HEK293 (cell line): Measurements from ENCODE around the gene WNT16.

Source experiments
- EGR2 ChIP-seq: fragments of 450-650 bp; formaldehyde crosslinking; IDR thresholded peaks from 2 replicates; pipeline ENCODE4 v1.5.1; 2016; ENCODE audit warnings: low read depth, missing biosample characterization, missing genetic modification characterization
- GFI1B ChIP-seq: fragments of 450-650 bp; formaldehyde crosslinking; IDR thresholded peaks from 2 replicates; pipeline ENCODE4 v1.5.1; 2016; ENCODE audit warnings: missing biosample characterization, missing genetic modification characterization
- INSM2 ChIP-seq: fragments of 450-650 bp; formaldehyde crosslinking; IDR thresholded peaks from 2 replicates; pipeline ENCODE4 v1.5.1; 2016; ENCODE audit warnings: missing biosample characterization, missing genetic modification characterization
- KLF10 ChIP-seq: fragments of 450-650 bp; IDR thresholded peaks from 2 replicates; pipeline ENCODE4 v1.5.1; 2018; ENCODE audit warnings: missing biosample characterization, mild to moderate bottlenecking, missing genetic modification characterization
- PRDM1 ChIP-seq: fragments of 450-650 bp; formaldehyde crosslinking; IDR thresholded peaks from 2 replicates; pipeline ENCODE4; 2016; ENCODE audit warnings: missing biosample characterization, missing genetic modification characterization
- RBAK ChIP-seq: fragments of 450-650 bp; formaldehyde crosslinking; IDR thresholded peaks from 2 replicates; pipeline ENCODE4 v1.5.1; 2016; ENCODE audit warnings: missing biosample characterization, missing genetic modification characterization
- SP7 ChIP-seq: fragments of 450-650 bp; formaldehyde crosslinking; IDR thresholded peaks from 2 replicates; pipeline ENCODE4 v1.5.1; 2016; ENCODE audit warnings: missing biosample characterization, missing genetic modification characterization
- ZBTB1 ChIP-seq: fragments of 450-650 bp; formaldehyde crosslinking; IDR thresholded peaks from 2 replicates; pipeline ENCODE4 v1.5.1; 2016; ENCODE audit warnings: missing biosample characterization, missing genetic modification characterization
- ZBTB6 ChIP-seq: fragments of 450-650 bp; formaldehyde crosslinking; IDR thresholded peaks from 2 replicates; pipeline ENCODE4 v1.5.1; 2017; ENCODE audit warnings: missing biosample characterization, missing genetic modification characterization
- ZNF174 ChIP-seq: fragments of 450-650 bp; formaldehyde crosslinking; IDR thresholded peaks from 2 replicates; pipeline ENCODE4 v1.5.0; 2017; ENCODE audit warnings: missing biosample characterization, mild to moderate bottlenecking, missing genetic modification characterization
- ZNF184 ChIP-seq: fragments of 450-650 bp; IDR thresholded peaks from 2 replicates; pipeline ENCODE4 v1.5.1; 2018; ENCODE audit warnings: missing biosample characterization, mild to moderate bottlenecking, missing genetic modification characterization
- ZNF19 ChIP-seq: fragments of 450-650 bp; formaldehyde crosslinking; IDR thresholded peaks from 2 replicates; pipeline ENCODE4; 2016; ENCODE audit warnings: missing biosample characterization, missing genetic modification characterization, low read depth
- ZNF2 ChIP-seq: fragments of 450-650 bp; formaldehyde crosslinking; IDR thresholded peaks from 2 replicates; pipeline ENCODE4 v1.5.1; 2016; ENCODE audit warnings: missing biosample characterization, missing genetic modification characterization
- ZNF239 ChIP-seq: fragments of 450-650 bp; formaldehyde crosslinking; IDR thresholded peaks from 2 replicates; pipeline ENCODE4 v1.5.1; 2016; ENCODE audit warnings: missing biosample characterization, missing genetic modification characterization
- ZNF335 ChIP-seq: fragments of 450-650 bp; formaldehyde crosslinking; conservative IDR thresholded peaks from 2 replicates; pipeline ENCODE4 v1.5.1; 2016; ENCODE audit warnings: missing biosample characterization, missing genetic modification characterization
- ZNF341 ChIP-seq: fragments of 450-650 bp; formaldehyde crosslinking; IDR thresholded peaks from 2 replicates; pipeline ENCODE4; 2016; ENCODE audit warnings: low read depth, missing biosample characterization, missing genetic modification characterization
- ZNF362 ChIP-seq: fragments of 450-650 bp; formaldehyde crosslinking; IDR thresholded peaks from 2 replicates; pipeline ENCODE4 v1.5.1; 2016; ENCODE audit warnings: missing biosample characterization, missing genetic modification characterization
- ZNF521 ChIP-seq: fragments of 450-650 bp; formaldehyde crosslinking; IDR thresholded peaks from 2 replicates; pipeline ENCODE4 v1.5.1; 2017; ENCODE audit warnings: missing biosample characterization, mild to moderate bottlenecking, missing genetic modification characterization
- ZNF558 ChIP-seq: fragments of 450-650 bp; formaldehyde crosslinking; IDR thresholded peaks from 2 replicates; pipeline ENCODE4 v1.5.1; 2016; ENCODE audit warnings: missing biosample characterization, missing genetic modification characterization
- ZNF610 ChIP-seq: fragments of 450-650 bp; formaldehyde crosslinking; IDR thresholded peaks from 2 replicates; pipeline ENCODE4 v1.5.1; 2016; ENCODE audit warnings: missing biosample characterization, missing genetic modification characterization, borderline replicate concordance
- ZNF654 ChIP-seq: fragments of 450-650 bp; formaldehyde crosslinking; IDR thresholded peaks from 2 replicates; pipeline ENCODE4 v1.5.1; 2016; ENCODE audit warnings: low read depth, missing biosample characterization, missing genetic modification characterization
- ZNF658 ChIP-seq: fragments of 450-650 bp; formaldehyde crosslinking; IDR thresholded peaks from 2 replicates; pipeline ENCODE4; 2016; ENCODE audit warnings: missing biosample characterization, missing genetic modification characterization
- ZSCAN30 ChIP-seq: fragments of 450-650 bp; IDR thresholded peaks from 2 replicates; pipeline ENCODE4 v1.5.1; 2018; ENCODE audit warnings: missing biosample characterization, mild to moderate bottlenecking, missing genetic modification characterization, moderate library complexity
- TF ChIP-seq, protein P1 (sequence below): fragments of 450-650 bp; formaldehyde crosslinking; conservative IDR thresholded peaks from 2 replicates; pipeline ENCODE4 v1.5.1; 2016; ENCODE audit warnings: low read depth, missing biosample characterization, missing genetic modification characterization
- TF ChIP-seq, protein P2 (sequence below): fragments of 450-650 bp; formaldehyde crosslinking; IDR thresholded peaks from 2 replicates; pipeline ENCODE4 v1.5.1; 2016; ENCODE audit warnings: missing biosample characterization, missing genetic modification characterization
- TF ChIP-seq, protein P3 (sequence below): fragments of 450-650 bp; formaldehyde crosslinking; IDR thresholded peaks from 2 replicates; pipeline ENCODE4 v1.5.1; 2017; ENCODE audit warnings: missing biosample characterization, mild to moderate bottlenecking, missing genetic modification characterization, moderate library complexity

The WNT16 gene

DNA sequence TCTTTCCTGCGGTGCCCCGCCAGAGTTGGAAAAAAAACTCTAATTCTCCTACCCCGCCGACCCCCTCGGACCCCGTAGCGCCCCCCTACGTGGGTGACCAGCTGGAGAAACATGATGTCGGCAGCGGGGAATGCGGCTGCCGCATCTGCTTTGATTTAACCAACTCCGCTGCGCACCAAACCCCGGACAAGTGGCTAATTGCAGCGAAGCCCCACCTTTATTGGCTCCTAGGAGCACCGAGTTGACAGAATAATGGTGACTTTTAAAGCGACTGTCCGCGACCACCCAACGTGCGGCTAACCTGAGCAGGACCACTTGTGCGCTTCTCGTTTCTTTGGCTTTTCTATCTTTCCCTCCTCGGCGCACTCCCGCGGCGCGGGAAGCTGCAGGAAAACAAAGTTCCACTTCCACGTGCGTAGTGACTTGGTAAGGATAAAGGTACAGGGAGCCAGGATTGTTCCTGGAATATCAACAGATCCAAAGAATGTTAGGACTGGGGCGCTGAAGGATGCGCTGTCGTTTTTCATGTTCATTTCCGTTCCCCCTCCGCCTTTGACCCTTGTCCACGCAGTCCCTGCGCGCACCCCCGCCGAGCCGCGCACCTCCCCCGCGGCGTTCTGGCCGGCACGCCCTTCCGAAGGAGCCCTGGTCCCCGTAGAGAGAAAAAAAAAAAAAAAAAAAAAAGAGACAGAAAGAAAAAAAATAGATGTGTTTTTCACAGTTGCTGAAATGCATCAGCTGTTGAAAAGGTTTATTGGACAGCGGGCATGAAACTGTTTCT lies 1.4 kb downstream of the WNT16 start (continued):
- TF ChIP-seq, protein P1, sequence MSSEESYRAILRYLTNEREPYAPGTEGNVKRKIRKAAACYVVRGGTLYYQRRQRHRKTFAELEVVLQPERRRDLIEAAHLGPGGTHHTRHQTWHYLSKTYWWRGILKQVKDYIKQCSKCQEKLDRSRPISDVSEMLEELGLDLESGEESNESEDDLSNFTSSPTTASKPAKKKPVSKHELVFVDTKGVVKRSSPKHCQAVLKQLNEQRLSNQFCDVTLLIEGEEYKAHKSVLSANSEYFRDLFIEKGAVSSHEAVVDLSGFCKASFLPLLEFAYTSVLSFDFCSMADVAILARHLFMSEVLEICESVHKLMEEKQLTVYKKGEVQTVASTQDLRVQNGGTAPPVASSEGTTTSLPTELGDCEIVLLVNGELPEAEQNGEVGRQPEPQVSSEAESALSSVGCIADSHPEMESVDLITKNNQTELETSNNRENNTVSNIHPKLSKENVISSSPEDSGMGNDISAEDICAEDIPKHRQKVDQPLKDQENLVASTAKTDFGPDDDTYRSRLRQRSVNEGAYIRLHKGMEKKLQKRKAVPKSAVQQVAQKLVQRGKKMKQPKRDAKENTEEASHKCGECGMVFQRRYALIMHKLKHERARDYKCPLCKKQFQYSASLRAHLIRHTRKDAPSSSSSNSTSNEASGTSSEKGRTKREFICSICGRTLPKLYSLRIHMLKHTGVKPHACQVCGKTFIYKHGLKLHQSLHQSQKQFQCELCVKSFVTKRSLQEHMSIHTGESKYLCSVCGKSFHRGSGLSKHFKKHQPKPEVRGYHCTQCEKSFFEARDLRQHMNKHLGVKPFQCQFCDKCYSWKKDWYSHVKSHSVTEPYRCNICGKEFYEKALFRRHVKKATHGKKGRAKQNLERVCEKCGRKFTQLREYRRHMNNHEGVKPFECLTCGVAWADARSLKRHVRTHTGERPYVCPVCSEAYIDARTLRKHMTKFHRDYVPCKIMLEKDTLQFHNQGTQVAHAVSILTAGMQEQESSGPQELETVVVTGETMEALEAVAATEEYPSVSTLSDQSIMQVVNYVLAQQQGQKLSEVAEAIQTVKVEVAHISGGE = 0 out of 2 replicates have a peak, but pooled peaks have one; percentile 37
- 0 out of 2 replicates have a peak, but pooled peaks have one; percentile 15 for TF ChIP-seq ZNF184 (tag by site-specific recombination)
- TF ChIP-seq ZNF658 (tag by site-specific recombination) = no peak
- TF ChIP-seq ZNF174 = no peak
- no peak for TF ChIP-seq ZNF521 (tag by site-specific recombination)
- TF ChIP-seq, protein P2, sequence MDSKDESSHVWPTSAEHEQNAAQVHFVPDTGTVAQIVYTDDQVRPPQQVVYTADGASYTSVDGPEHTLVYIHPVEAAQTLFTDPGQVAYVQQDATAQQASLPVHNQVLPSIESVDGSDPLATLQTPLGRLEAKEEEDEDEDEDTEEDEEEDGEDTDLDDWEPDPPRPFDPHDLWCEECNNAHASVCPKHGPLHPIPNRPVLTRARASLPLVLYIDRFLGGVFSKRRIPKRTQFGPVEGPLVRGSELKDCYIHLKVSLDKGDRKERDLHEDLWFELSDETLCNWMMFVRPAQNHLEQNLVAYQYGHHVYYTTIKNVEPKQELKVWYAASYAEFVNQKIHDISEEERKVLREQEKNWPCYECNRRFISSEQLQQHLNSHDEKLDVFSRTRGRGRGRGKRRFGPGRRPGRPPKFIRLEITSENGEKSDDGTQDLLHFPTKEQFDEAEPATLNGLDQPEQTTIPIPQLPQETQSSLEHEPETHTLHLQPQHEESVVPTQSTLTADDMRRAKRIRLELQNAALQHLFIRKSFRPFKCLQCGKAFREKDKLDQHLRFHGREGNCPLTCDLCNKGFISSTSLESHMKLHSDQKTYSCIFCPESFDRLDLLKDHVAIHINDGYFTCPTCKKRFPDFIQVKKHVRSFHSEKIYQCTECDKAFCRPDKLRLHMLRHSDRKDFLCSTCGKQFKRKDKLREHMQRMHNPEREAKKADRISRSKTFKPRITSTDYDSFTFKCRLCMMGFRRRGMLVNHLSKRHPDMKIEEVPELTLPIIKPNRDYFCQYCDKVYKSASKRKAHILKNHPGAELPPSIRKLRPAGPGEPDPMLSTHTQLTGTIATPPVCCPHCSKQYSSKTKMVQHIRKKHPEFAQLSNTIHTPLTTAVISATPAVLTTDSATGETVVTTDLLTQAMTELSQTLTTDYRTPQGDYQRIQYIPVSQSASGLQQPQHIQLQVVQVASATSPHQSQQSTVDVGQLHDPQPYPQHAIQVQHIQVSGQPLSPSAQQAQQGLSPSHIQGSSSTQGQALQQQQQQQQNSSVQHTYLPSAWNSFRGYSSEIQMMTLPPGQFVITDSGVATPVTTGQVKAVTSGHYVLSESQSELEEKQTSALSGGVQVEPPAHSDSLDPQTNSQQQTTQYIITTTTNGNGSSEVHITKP (tag by site-specific recombination) = peak; percentile 34; the same call in 1 of the 2 replicates
- TF ChIP-seq ZNF239 = no peak
- TF ChIP-seq PRDM1 (tag by site-specific recombination) = no peak
- 0 out of 2 replicates have a peak, but pooled peaks have one; percentile 21 for TF ChIP-seq ZNF610 (tag by site-specific recombination)
- TF ChIP-seq INSM2 (tag by site-specific recombination) = no peak
- peak; percentile 38; the same call in 1 of the 2 replicates for TF ChIP-seq ZSCAN30
- TF ChIP-seq KLF10 = no peak
- TF ChIP-seq, protein P3, sequence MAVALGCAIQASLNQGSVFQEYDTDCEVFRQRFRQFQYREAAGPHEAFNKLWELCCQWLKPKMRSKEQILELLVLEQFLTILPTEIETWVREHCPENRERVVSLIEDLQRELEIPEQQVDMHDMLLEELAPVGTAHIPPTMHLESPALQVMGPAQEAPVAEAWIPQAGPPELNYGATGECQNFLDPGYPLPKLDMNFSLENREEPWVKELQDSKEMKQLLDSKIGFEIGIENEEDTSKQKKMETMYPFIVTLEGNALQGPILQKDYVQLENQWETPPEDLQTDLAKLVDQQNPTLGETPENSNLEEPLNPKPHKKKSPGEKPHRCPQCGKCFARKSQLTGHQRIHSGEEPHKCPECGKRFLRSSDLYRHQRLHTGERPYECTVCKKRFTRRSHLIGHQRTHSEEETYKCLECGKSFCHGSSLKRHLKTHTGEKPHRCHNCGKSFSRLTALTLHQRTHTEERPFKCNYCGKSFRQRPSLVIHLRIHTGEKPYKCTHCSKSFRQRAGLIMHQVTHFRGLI (tag by site-specific recombination) = no peak
- no peak for TF ChIP-seq ZBTB1
- TF ChIP-seq EGR2 (tag by site-specific recombination) = peak; percentile 63
- peak; percentile 99 for TF ChIP-seq ZNF362 (tag by site-specific recombination)
- no peak for TF ChIP-seq RBAK
- TF ChIP-seq ZNF2 (tag by site-specific recombination) = peak; percentile 52; the same call in 1 of the 2 replicates
- no peak for TF ChIP-seq ZNF654 (tag by site-specific recombination)
- TF ChIP-seq ZNF558 = no peak
- no peak for TF ChIP-seq ZBTB6 (tag by site-specific recombination)
- TF ChIP-seq SP7 = 0 out of 2 replicates have a peak, but pooled peaks have one; percentile 24
- peak; percentile 90 for TF ChIP-seq ZNF341 (tag by site-specific recombination)
- peak; percentile 62 for TF ChIP-seq ZNF335
- TF ChIP-seq ZNF19 (tag by site-specific recombination) = no peak
- no peak for TF ChIP-seq GFI1B (tag by site-specific recombination)
